K562 (cell line): ENCODE measurements around the gene MICAL2. TPM values are rescaled to one million over a fixed set of nuclear protein-coding genes. Genes with fewer than 3 reads are reported as not detected.

Experiments
- ARHGAP35 ChIP-seq: fragments of 450-650 bp; IDR thresholded peaks from 2 replicates; pipeline ENCODE4 v1.6.1; 2018; ENCODE audit not compliant: partially characterized antibody
- ATF1 ChIP-seq, 2 experiments: fragments of 450-650 bp in 1 of 2; IDR thresholded peaks; 2 replicates each; pipeline ENCODE4 v1.6.1; 2016; ENCODE audit warnings: missing compliant biosample characterization in 1 of 2, missing genetic modification characterization in 1 of 2
- CBFA2T3 ChIP-seq: fragments of 450-650 bp; IDR thresholded peaks from 2 replicates; pipeline ENCODE4 v1.6.1; 2017
- COPS2 ChIP-seq: fragments of 450-650 bp; conservative IDR thresholded peaks from 2 replicates; pipeline ENCODE4 v1.6.1; 2016; ENCODE audit warnings: mild to moderate bottlenecking, moderate library complexity
- ETV1 ChIP-seq: fragments of 450-650 bp; conservative IDR thresholded peaks from 2 replicates; pipeline ENCODE4 v1.6.1; 2016; ENCODE audit warnings: missing genetic modification characterization, control low read depth, low read depth, missing compliant biosample characterization
- GABPB1 ChIP-seq: sonication (generic); formaldehyde crosslinking; IDR thresholded peaks from 2 replicates; pipeline ENCODE4 v1.8.0; 2022; ENCODE audit warnings: mild to moderate bottlenecking, missing genetic modification reagents
- GATA2 ChIP-seq: sonication (generic); formaldehyde crosslinking; IDR thresholded peaks from 2 replicates; pipeline ENCODE4 v1.4.0; 2020; ENCODE audit warnings: mild to moderate bottlenecking, missing genetic modification reagents
- JUND ChIP-seq, 2 experiments: IDR thresholded peaks; 2 replicates in 1 of 2; 3 replicates in 1 of 2; pipeline ENCODE4 v1.6.1; 2011; ENCODE audit warnings: borderline replicate concordance in 2 of 2, low read depth in 2 of 2, low read length in 2 of 2, improper control_type of control experiment in 1 of 2, missing biosample characterization in 1 of 2, missing genetic modification characterization in 1 of 2, missing genetic modification reagents in 1 of 2
- KHSRP ChIP-seq: fragments of 450-650 bp; IDR thresholded peaks from 2 replicates; pipeline ENCODE4 v1.6.1; 2017
- NCOA6 ChIP-seq: fragments of 450-650 bp; IDR thresholded peaks from 2 replicates; pipeline ENCODE4 v1.6.1; 2017; ENCODE audit warnings: mild to moderate bottlenecking
- PTBP1 ChIP-seq: fragments of 200-400 bp; formaldehyde crosslinking; IDR thresholded peaks from 2 replicates; pipeline ENCODE4 v1.6.1; 2017; ENCODE audit warnings: low read depth, low read length
- RCOR1 ChIP-seq, 2 experiments: IDR thresholded peaks; 2 replicates each; pipeline ENCODE4 v1.6.1; 2012; ENCODE audit warnings: low read depth in 2 of 2, low read length in 2 of 2, borderline replicate concordance in 1 of 2, improper control_type of control experiment in 1 of 2
- polyA plus RNA-seq, 8 experiments: library from polyadenylated mRNA; depleted of rRNA in 4 of 8; stranded (reverse) in 5 of 8; unstranded in 3 of 8; fragments of >200 nt; fragmentation: Nextera tagmentation in 2 of 8; fragmentation: Illumina TruSeq in 1 of 8; extraction: Ambion mirVana in 2 of 8; extraction: Trizol in 1 of 8; gene quantifications; 2 replicates each; pipeline versions ENCODE4 v1.2.1 to v1.2.3, GENCODE V29; 2011 to 2014; ENCODE audit warnings: inconsistent platforms in 1 of 8, missing spikeins in 1 of 8
- total RNA-seq, 7 experiments: library from RNA; depleted of rRNA in 6 of 7; stranded (reverse); fragments of >200 nt in 6 of 7; fragmentation: Illumina TruSeq in 2 of 7; extraction: Trizol in 2 of 7; gene quantifications; 2 replicates each; pipeline versions ENCODE4 v1.2.1 to v1.2.3, GENCODE V29; 2011 to 2021; ENCODE audit warnings: low replicate concordance in 1 of 7
- TF ChIP-seq, protein P1 (sequence below), 2 experiments: fragments of 200-800 bp in 1 of 2; sonication (Bioruptor generic) in 1 of 2; sonication (generic) in 1 of 2; formaldehyde crosslinking in 1 of 2; IDR thresholded peaks in 1 of 2; conservative IDR thresholded peaks in 1 of 2; 2 replicates each; pipeline versions ENCODE4 v1.5.0 to v1.6.1; 2016 to 2020; ENCODE audit warnings: missing compliant biosample characterization in 1 of 2, missing genetic modification characterization in 1 of 2, missing genetic modification reagents in 1 of 2
- TF ChIP-seq, protein P2 (sequence below), 2 experiments: fragments of 450-650 bp; IDR thresholded peaks; 2 replicates each; pipeline ENCODE4 v1.6.1; 2016; ENCODE audit warnings: mild to moderate bottlenecking in 2 of 2, borderline replicate concordance in 1 of 2, low read depth in 1 of 2, moderate library complexity in 1 of 2
- TF ChIP-seq, protein P3 (sequence below): sonication (generic); formaldehyde crosslinking; IDR thresholded peaks from 2 replicates; pipeline ENCODE4 v1.9.0; 2022; ENCODE audit warnings: mild to moderate bottlenecking, missing genetic modification reagents
- TF ChIP-seq, protein P4 (sequence below): fragments of 250-450 bp; sonication (Bioruptor Pico); IDR thresholded peaks from 2 replicates; pipeline ENCODE4 v1.4.0; 2020; ENCODE audit warnings: borderline replicate concordance

MICAL2 gene
- total and polyA plus RNA-seq, 9 of the 15 experiments (the other 6 are each of a cell fraction or from before 2014, with no cell fraction given), result 4.7 to 64.2 (median 33.6) TPM

DNA sequence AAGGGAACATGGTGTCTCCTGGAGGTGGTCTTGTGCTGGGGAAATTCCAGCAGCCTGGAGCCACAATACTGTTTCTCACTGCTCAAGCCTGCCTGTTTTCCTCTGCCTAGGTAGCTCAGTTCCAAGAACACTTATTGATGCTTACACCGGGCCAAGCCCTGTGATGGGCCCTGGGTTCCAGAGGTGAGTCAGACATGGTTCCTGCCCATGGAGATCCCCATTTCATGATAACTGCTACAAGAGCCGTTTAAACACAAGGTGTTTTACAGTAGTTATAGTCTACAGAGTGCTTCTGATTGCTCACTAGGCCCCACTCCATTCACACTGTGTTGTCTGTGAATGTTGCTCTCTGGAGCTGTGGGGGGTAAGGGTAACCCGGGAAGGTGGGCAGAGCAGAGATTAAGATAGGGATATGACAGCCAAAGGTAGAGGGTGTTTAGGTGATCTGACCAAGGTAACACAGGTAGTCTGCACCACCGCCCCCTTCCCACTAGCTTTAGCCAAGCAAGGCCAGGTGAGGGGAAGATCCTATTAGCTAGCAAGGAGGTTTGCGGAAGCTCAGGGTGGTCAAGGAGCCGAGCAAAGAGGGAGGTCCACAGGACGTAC, 696 bp upstream of the MICAL2 start (continued):
- TF ChIP-seq, protein P1, sequence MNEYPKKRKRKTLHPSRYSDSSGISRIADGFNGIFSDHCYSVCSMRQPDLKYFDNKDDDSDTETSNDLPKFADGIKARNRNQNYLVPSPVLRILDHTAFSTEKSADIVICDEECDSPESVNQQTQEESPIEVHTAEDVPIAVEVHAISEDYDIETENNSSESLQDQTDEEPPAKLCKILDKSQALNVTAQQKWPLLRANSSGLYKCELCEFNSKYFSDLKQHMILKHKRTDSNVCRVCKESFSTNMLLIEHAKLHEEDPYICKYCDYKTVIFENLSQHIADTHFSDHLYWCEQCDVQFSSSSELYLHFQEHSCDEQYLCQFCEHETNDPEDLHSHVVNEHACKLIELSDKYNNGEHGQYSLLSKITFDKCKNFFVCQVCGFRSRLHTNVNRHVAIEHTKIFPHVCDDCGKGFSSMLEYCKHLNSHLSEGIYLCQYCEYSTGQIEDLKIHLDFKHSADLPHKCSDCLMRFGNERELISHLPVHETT (CRISPR knock-in tag; conservative IDR thresholded peaks at IDR 0.05 in 1 of 2, IDR thresholded peaks at IDR 0.05 in 1 of 2), result no peak
- TF ChIP-seq RCOR1 (IDR thresholded peaks at IDR 0.05; ENCODE audit: borderline replicate concordance in 1 of 2, low read depth in 2 of 2, low read length in 2 of 2) (no peak; a peak in 1 of 4 replicates), COPS2 (no peak), GATA2 (CRISPR knock-in tag) (peak; percentile 21; the same call in 1 of the 2 replicates), ATF1 (CRISPR knock-in tag; IDR thresholded peaks at IDR 0.05) (no peak), ATF1 (tag; IDR thresholded peaks at IDR 0.05) (no peak), NCOA6 (no peak), PTBP1 (no peak), JUND (IDR thresholded peaks at IDR 0.05; ENCODE audit: borderline replicate concordance, low read depth, low read length) (peak; percentile 68), JUND (tag; IDR thresholded peaks at IDR 0.05; ENCODE audit: borderline replicate concordance, low read depth, low read length) (no peak; the same call in 2 of the 3 replicates), ARHGAP35 (no peak), GABPB1 (no peak), CBFA2T3 (no peak), KHSRP (no peak), ETV1 (tag) (no peak)
- TF ChIP-seq, protein P2, sequence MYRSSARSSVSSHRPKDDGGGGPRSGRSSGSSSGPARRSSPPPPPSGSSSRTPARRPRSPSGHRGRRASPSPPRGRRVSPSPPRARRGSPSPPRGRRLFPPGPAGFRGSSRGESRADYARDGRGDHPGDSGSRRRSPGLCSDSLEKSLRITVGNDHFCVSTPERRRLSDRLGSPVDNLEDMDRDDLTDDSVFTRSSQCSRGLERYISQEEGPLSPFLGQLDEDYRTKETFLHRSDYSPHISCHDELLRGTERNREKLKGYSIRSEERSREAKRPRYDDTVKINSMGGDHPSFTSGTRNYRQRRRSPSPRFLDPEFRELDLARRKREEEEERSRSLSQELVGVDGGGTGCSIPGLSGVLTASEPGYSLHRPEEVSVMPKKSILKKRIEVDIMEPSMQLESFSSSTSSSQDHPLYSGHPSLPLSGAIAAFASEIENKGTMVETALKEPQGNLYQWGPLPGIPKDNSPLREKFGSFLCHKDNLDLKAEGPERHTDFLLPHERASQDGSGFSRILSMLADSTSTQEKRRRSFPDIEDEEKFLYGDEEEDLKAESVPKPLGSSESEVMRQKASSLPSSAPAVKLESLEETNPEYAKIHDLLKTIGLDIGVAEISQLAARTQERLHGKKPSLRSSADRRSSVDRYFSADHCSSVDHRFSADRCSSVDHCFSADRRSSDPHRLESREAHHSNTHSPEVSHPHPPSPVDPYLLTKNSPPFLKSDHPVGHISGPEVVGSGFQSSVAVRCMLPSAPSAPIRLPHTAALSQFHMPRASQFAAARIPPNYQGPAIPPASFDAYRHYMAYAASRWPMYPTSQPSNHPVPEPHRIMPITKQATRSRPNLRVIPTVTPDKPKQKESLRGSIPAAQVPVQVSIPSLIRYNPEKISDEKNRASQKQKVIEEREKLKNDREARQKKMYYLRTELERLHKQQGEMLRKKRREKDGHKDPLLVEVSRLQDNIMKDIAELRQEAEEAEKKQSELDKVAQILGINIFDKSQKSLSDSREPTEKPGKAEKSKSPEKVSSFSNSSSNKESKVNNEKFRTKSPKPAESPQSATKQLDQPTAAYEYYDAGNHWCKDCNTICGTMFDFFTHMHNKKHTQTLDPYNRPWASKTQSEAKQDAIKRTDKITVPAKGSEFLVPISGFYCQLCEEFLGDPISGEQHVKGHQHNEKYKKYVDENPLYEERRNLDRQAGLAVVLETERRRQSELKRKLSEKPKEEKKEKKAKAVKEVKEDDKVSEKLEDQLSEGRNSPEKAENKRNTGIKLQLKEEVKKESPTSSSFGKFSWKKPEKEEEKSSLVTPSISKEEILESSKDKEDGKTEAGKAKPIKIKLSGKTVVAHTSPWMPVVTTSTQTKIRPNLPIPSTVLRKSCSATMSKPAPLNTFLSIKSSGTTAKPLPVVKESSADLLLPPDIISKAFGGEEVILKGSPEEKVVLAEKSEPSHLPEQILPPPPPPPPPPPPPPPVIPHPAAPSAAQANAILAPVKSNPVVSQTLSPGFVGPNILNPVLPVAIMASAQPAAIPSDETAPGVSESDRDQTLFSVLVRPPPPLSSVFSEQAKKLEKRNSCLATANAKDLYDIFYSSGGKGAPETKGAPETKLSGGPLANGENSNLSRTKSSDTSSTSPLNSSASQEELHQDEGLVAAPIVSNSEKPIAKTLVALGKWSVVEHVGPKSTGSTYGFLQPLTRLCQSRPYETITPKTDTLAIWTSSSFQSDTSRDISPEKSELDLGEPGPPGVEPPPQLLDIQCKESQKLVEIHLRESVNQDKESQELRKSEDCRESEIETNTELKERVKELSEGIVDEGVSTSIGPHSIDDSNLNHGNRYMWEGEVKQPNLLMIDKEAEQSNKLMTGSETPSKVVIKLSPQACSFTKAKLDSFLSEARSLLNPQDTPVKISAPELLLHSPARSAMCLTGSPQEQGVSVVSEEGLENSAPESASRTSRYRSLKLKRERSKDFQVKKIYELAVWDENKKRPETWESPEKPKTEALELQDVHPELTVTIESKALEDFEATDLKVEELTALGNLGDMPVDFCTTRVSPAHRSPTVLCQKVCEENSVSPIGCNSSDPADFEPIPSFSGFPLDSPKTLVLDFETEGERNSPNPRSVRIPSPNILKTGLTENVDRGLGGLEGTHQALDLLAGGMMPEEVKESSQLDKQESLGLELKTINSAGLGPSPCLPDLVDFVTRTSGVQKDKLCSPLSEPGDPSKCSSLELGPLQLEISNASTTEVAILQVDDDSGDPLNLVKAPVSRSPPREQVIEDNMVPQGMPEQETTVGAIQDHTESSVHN (IDR thresholded peaks at IDR 0.05; ENCODE audit: borderline replicate concordance in 1 of 2, low read depth in 1 of 2), result no peak
- TF ChIP-seq, protein P3, sequence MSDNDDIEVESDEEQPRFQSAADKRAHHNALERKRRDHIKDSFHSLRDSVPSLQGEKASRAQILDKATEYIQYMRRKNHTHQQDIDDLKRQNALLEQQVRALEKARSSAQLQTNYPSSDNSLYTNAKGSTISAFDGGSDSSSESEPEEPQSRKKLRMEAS (CRISPR knock-in tag), result no peak
- TF ChIP-seq, protein P4, sequence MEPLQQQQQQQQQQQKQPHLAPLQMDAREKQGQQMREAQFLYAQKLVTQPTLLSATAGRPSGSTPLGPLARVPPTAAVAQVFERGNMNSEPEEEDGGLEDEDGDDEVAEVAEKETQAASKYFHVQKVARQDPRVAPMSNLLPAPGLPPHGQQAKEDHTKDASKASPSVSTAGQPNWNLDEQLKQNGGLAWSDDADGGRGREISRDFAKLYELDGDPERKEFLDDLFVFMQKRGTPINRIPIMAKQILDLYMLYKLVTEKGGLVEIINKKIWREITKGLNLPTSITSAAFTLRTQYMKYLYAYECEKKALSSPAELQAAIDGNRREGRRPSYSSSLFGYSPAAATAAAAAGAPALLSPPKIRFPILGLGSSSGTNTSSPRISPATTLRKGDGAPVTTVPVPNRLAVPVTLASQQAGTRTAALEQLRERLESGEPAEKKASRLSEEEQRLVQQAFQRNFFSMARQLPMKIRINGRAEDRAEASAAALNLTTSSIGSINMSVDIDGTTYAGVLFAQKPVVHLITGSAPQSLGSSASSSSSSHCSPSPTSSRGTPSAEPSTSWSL (CRISPR knock-in tag), result no peak
